ENCODE results near the gene MEX3A.

- TF ChIP-seq BHLHE40 (IDR thresholded peaks at IDR 0.05; ENCODE audit: borderline replicate concordance) (no peak), SP1 (IDR thresholded peaks at IDR 0.05) (no peak), L3MBTL2 (conservative IDR thresholded peaks at IDR 0.05) (no peak), ARNT (IDR thresholded peaks at IDR 0.05) (no peak), FOXA1 (IDR thresholded peaks at IDR 0.05) (no peak), SUZ12 (IDR thresholded peaks at IDR 0.05) (no peak), NFRKB (IDR thresholded peaks at IDR 0.05) (no peak), TARDBP (IDR thresholded peaks at IDR 0.05) (no peak), ZNF384 (IDR thresholded peaks at IDR 0.05) (no peak), FOXK2 (IDR thresholded peaks at IDR 0.05) (no peak), CTBP1 (IDR thresholded peaks at IDR 0.05; ENCODE audit: borderline replicate concordance) (no peak), ELF4 (IDR thresholded peaks at IDR 0.05) (no peak), FOXM1 (IDR thresholded peaks at IDR 0.05; ENCODE audit: borderline replicate concordance) (no peak), PKNOX1 (IDR thresholded peaks at IDR 0.05) (no peak)
Observed at GRCh38 chr1:156117414-156118176, 35.3 kb upstream of the MEX3A start.
